Stomach (tissue), 4 donors: ENCODE data around the gene TMEM154.

Experiments
- POLR2A ChIP-seq, 4 donors: fragments of 450-650 bp; IDR thresholded peaks; one replicate each; pipeline ENCODE4 v1.6.1; 2016; ENCODE audit warnings: antibody characterized with exemption in 4 of 4, control low read depth in 2 of 4, mild to moderate bottlenecking in 1 of 4, moderate library complexity in 1 of 4
- POLR2AphosphoS5 ChIP-seq, 3 donors: sonication (generic); formaldehyde crosslinking; IDR thresholded peaks; one replicate each; pipeline ENCODE4 v1.6.1; 2016; ENCODE audit warnings: antibody characterized with exemption in 3 of 3
- TF ChIP-seq, protein P1 (sequence below), 7 experiments: fragments of 450-650 bp in 4 of 7; fragments of 200-600 bp in 3 of 7; sonication (generic) in 3 of 7; IDR thresholded peaks; one replicate each; pipeline ENCODE4 v1.5.1; 2016 to 2019; ENCODE audit warnings: antibody characterized with exemption in 7 of 7, control low read depth in 2 of 7, mild to moderate bottlenecking in 1 of 7

DNA sequence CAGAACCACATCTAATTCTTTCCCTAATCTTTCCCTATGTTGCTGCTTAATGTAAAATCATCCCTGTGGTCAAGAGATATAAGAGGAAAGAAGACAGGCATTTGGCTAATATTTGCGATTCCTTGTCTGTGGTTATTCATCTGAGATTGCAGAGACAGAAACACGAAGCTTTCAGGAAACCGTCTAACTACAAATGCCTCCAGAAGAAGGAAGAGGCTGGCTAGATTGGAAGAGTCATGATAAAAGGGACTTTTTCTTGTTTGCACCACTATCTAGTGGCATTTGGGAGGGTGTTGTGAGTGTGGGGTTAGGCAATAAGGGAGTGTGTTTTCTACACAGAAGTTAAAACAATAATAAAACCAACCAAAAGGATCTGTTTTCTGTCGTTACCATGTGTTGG is 43.9 kb downstream of the TMEM154 start:
- no peak for TF ChIP-seq POLR2A (IDR thresholded peaks at IDR 0.05)
- TF ChIP-seq, protein P1, sequence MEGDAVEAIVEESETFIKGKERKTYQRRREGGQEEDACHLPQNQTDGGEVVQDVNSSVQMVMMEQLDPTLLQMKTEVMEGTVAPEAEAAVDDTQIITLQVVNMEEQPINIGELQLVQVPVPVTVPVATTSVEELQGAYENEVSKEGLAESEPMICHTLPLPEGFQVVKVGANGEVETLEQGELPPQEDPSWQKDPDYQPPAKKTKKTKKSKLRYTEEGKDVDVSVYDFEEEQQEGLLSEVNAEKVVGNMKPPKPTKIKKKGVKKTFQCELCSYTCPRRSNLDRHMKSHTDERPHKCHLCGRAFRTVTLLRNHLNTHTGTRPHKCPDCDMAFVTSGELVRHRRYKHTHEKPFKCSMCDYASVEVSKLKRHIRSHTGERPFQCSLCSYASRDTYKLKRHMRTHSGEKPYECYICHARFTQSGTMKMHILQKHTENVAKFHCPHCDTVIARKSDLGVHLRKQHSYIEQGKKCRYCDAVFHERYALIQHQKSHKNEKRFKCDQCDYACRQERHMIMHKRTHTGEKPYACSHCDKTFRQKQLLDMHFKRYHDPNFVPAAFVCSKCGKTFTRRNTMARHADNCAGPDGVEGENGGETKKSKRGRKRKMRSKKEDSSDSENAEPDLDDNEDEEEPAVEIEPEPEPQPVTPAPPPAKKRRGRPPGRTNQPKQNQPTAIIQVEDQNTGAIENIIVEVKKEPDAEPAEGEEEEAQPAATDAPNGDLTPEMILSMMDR (IDR thresholded peaks at IDR 0.05): no peak
- TF ChIP-seq POLR2AphosphoS5 (IDR thresholded peaks at IDR 0.05): no peak
